ENCODE measurements around the gene GPHN.

DNA sequence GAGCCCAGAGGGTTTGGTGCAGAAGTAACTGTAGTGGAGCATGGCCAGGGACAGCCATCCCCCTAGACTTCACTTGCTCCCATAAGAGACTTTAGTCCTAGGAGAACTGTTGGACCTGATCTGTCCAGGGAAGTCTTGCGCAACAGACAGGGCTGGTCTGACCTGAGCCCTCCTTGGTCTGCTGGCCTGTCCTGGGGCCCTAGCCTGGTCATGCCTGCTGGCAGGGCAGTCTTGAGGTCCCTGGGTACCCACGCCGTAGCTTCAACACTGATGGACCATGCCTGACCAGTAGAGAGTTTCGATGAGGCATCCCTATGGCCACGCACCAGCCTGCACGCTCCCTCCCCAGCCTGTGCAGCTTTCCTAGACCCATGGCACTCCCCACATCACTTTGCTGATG is 305.7 kb downstream of the GPHN start:
- TF ChIP-seq POLR2A (IDR thresholded peaks at IDR 0.05; ENCODE audit: low read depth, low read length) (no peak), POLR2AphosphoS5 (IDR thresholded peaks at IDR 0.05; ENCODE audit: low read depth, low read length) (no peak), TAF1 (IDR thresholded peaks at IDR 0.05; ENCODE audit: borderline replicate concordance, low read depth, low read length) (no peak)
